ENCODE measurements around the gene CORO2B. TPM values are rescaled to one million over a fixed set of nuclear protein-coding genes. Genes with fewer than 3 reads are reported as not detected.

The CORO2B gene
- total and polyA plus RNA-seq, 2 experiments from 2014 or later: 1.6 to 4.6 TPM

DNA sequence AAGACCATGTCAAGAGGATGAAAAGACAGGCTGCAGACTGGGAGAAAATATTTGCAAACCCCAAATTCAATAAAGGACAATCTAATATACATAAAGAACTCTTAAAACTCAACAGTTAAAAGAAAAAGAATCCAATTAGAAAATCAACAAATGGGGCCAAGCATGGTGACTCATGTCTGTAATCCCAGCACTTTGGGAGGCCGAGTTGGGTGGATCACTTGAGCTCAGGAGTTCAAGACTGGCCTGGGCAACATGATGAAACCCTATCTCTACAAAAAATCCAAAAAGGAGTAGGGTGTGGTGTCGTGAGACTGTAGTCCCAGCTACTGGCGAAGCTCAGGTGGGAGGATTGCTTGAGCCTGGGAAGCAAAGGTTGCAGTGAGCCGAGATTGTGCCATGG, 184.3 kb downstream of the CORO2B start (continued):
- TF ChIP-seq ZNF114 (CRISPR knock-in tag; IDR thresholded peaks at IDR 0.05): no peak
- no peak for TF ChIP-seq ZNF331 (CRISPR knock-in tag; IDR thresholded peaks at IDR 0.05; ENCODE audit: low read depth)
- no peak for TF ChIP-seq STAT1 (IDR thresholded peaks at IDR 0.05; ENCODE audit: unreplicated experiment)
- no peak for TF ChIP-seq JUNB (IDR thresholded peaks at IDR 0.05; ENCODE audit: unreplicated experiment)
- TF ChIP-seq CREB1 (CRISPR knock-in tag; IDR thresholded peaks at IDR 0.05; ENCODE audit: low read depth): no peak
- TF ChIP-seq ETS1 (IDR thresholded peaks at IDR 0.05): no peak

DNA sequence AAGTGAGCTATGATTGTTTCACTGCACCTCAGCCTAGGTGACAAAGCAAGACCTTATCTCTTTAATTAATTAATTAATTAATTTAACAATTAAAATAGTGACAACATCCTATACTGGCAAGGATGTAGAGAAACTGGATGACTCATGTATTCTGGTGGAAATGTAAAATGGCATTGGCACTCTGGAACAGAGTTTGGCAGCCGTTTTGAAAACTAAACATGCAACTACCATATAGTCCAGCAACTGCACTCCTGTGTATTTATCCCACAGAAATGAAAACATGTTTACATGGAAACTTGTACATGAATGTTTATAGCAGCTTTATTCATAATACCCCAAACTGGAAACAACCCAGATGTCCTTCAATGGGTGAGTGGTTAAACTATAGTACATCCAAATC, 185.3 kb downstream of the CORO2B start:
- Mint-ChIP-seq H3K4me3 (no peak overlapping the region), H3K9me3 (no peaks in the 10 kb centered on the region), H3K27me3 (ENCODE audit: insufficient read depth, low read depth, poor library complexity) (peaks cover 3% of the 10 kb centered on the region), H3K4me1 (no peaks in the 10 kb centered on the region), H3K36me3 (ENCODE audit: low read depth) (no peaks in the 10 kb centered on the region), H3K27ac (no peak overlapping the region)
- no peak for ATAC-seq
- Histone ChIP-seq H3K27ac (ENCODE audit: low read depth) (no peak overlapping the region), H3K27me3 (ENCODE audit: insufficient read depth) (no peaks in the 10 kb centered on the region), H3K79me2 (replicated peaks; ENCODE audit: insufficient read depth) (no peaks in the 10 kb centered on the region), H4K20me1 (replicated peaks; ENCODE audit: insufficient read depth) (no peaks in the 10 kb centered on the region), H3K4me3 (no peak overlapping the region), H3K9me2 (ENCODE audit: insufficient read depth) (no peaks in the 10 kb centered on the region), H2AFZ (no peak overlapping the region), H3F3A (replicated peaks; ENCODE audit: low read depth) (no peaks in the 10 kb centered on the region), H3K4me1 (ENCODE audit: insufficient read depth) (no peaks in the 10 kb centered on the region), H3K36me3 (ENCODE audit: insufficient read depth) (no peaks in the 10 kb centered on the region), H3K4me2 (no peak overlapping the region)
- no peak for TF ChIP-seq STAT1 (IDR thresholded peaks at IDR 0.05; ENCODE audit: unreplicated experiment)
- no peak for TF ChIP-seq ETS1 (IDR thresholded peaks at IDR 0.05)
- TF ChIP-seq EZH2 (IDR thresholded peaks at IDR 0.05; ENCODE audit: low read depth, unreplicated experiment): no peak
- no peak for TF ChIP-seq JUNB (IDR thresholded peaks at IDR 0.05; ENCODE audit: unreplicated experiment)
- TF ChIP-seq ZNF462 (CRISPR knock-in tag; IDR thresholded peaks at IDR 0.05): no peak
- DNase-seq (ENCODE audit: low spot score): no peak

Measured in GM23338 (cell line).